GM12878 (cell line): ENCODE measurements around the gene C20orf173.

ENCODE experiments used
- BHLHE40 ChIP-seq, 2 experiments: fragments of 450-650 bp in 1 of 2; IDR thresholded peaks; 2 replicates each; pipeline ENCODE4 v1.6.1; 2011 to 2017; ENCODE audit warnings: low read depth in 2 of 2, borderline replicate concordance in 1 of 2, improper control_type of control experiment in 1 of 2, low read length in 1 of 2, mild to moderate bottlenecking in 1 of 2
- CTCF ChIP-seq, 3 experiments: IDR thresholded peaks in 2 of 3; conservative IDR thresholded peaks in 1 of 3; 2 replicates each; pipeline ENCODE4 v1.5.1; 2011; ENCODE audit warnings: low read depth in 3 of 3, low read length in 3 of 3, mild to moderate bottlenecking in 3 of 3, control low read depth in 2 of 3, moderate library complexity in 2 of 3, inconsistent platforms in 1 of 3, mixed read lengths in 1 of 3; ENCODE audit not compliant: control insufficient read depth in 2 of 3, insufficient read depth in 1 of 3; ENCODE audit errors: extremely low read depth in 1 of 3
- EP300 ChIP-seq, 2 experiments: fragments of 150-350 bp in 1 of 2; IDR thresholded peaks; 2 replicates each; pipeline ENCODE4 v1.6.1; 2011 to 2012; ENCODE audit warnings: low read depth in 2 of 2, low read length in 2 of 2, borderline replicate concordance in 1 of 2, improper control_type of control experiment in 1 of 2, inconsistent platforms in 1 of 2; ENCODE audit not compliant: control insufficient read depth in 1 of 2
- ESRRA ChIP-seq: IDR thresholded peaks from 2 replicates; pipeline ENCODE4 v1.6.1; 2012; ENCODE audit warnings: mild to moderate bottlenecking, low read length, improper control_type of control experiment
- FOXM1 ChIP-seq: IDR thresholded peaks from 2 replicates; pipeline ENCODE4 v1.6.1; 2012; ENCODE audit warnings: low read depth, mild to moderate bottlenecking, inconsistent platforms, low read length, moderate library complexity
- MYC ChIP-seq: IDR thresholded peaks from 2 replicates; pipeline ENCODE4 v1.6.1; 2011; ENCODE audit warnings: mild to moderate bottlenecking, low read length, moderate library complexity, inconsistent platforms; ENCODE audit not compliant: insufficient read depth, insufficient replicate concordance, insufficient read length, severe bottlenecking
- POLR2A ChIP-seq: IDR thresholded peaks from 2 replicates; pipeline ENCODE4 v1.6.1; 2011; ENCODE audit warnings: low read depth, mild to moderate bottlenecking, low read length
- YY1 ChIP-seq: IDR thresholded peaks from 2 replicates; pipeline ENCODE4 v1.6.1; 2011; ENCODE audit warnings: low read depth, mild to moderate bottlenecking, low read length
- TF ChIP-seq, protein P1 (sequence below): IDR thresholded peaks from 2 replicates; pipeline ENCODE4 v1.6.1; 2012; ENCODE audit warnings: mild to moderate bottlenecking, low read depth, low read length

DNA sequence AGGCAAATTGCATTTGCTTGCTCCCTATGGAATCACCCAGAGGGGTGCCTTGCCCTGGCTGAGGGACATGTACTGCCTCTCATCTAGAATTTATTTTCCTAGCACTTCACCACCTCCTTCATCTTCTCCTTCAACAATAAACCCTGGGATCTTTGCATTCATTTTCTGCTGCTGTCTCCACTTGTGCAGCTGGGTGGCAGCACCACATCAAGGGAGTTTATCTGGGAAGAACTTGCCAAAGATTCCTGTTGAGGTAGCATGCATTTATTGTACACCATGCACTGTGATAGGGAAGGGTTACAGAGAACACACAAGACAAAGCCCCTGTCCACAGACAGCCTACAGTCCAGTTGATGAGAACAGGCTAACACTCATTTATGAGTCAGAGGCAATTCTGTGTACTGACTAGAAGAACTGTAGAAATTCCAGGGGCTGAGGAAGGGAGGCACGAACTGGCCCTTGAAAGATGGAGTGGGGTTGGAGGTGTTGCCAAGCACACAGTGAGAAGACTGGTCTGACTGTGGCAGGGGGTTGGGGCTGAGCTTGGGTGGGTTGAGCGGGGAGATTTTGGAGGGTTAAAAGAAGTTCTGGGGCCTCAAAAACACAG, 17.5 kb downstream of the C20orf173 start:
- peak; percentile 40 to 58 (median 49) for TF ChIP-seq CTCF (IDR thresholded peaks at IDR 0.05 in 2 of 3, conservative IDR thresholded peaks at IDR 0.05 in 1 of 3; ENCODE audit: control insufficient read depth in 2 of 3, extremely low read depth in 1 of 3, insufficient read depth in 1 of 3, low read depth in 3 of 3, low read length in 3 of 3)
- no peak for TF ChIP-seq YY1
- TF ChIP-seq BHLHE40 (IDR thresholded peaks at IDR 0.05; ENCODE audit: borderline replicate concordance in 1 of 2, low read depth in 2 of 2, low read length in 1 of 2), result no peak
- TF ChIP-seq ESRRA, result no peak
- TF ChIP-seq, protein P1, sequence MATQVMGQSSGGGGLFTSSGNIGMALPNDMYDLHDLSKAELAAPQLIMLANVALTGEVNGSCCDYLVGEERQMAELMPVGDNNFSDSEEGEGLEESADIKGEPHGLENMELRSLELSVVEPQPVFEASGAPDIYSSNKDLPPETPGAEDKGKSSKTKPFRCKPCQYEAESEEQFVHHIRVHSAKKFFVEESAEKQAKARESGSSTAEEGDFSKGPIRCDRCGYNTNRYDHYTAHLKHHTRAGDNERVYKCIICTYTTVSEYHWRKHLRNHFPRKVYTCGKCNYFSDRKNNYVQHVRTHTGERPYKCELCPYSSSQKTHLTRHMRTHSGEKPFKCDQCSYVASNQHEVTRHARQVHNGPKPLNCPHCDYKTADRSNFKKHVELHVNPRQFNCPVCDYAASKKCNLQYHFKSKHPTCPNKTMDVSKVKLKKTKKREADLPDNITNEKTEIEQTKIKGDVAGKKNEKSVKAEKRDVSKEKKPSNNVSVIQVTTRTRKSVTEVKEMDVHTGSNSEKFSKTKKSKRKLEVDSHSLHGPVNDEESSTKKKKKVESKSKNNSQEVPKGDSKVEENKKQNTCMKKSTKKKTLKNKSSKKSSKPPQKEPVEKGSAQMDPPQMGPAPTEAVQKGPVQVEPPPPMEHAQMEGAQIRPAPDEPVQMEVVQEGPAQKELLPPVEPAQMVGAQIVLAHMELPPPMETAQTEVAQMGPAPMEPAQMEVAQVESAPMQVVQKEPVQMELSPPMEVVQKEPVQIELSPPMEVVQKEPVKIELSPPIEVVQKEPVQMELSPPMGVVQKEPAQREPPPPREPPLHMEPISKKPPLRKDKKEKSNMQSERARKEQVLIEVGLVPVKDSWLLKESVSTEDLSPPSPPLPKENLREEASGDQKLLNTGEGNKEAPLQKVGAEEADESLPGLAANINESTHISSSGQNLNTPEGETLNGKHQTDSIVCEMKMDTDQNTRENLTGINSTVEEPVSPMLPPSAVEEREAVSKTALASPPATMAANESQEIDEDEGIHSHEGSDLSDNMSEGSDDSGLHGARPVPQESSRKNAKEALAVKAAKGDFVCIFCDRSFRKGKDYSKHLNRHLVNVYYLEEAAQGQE, result no peak
- no peak for TF ChIP-seq MYC
- TF ChIP-seq EP300 (IDR thresholded peaks at IDR 0.05; ENCODE audit: borderline replicate concordance in 1 of 2, control insufficient read depth in 1 of 2, low read depth in 2 of 2, low read length in 2 of 2), result no peak
- TF ChIP-seq POLR2A, result no peak
- TF ChIP-seq FOXM1, result no peak
